Right kidney (tissue), 1 donor: ENCODE measurements around the gene SYNGR3.

ENCODE experiments used
- DNase-seq: peaks from one replicate; pipeline ENCODE4 v3.0.0-alpha.2; 2016

The SYNGR3 gene

GRCh38 chr16:2042171-2042985, 52.6 kb downstream of the SYNGR3 start:
- DNase-seq: no peak

- DNase-seq: no peak
Measured at GRCh38 chr16:2042986-2043666, 53.4 kb downstream of the SYNGR3 start.
